ENCODE data around the gene CTXN1.

DNA sequence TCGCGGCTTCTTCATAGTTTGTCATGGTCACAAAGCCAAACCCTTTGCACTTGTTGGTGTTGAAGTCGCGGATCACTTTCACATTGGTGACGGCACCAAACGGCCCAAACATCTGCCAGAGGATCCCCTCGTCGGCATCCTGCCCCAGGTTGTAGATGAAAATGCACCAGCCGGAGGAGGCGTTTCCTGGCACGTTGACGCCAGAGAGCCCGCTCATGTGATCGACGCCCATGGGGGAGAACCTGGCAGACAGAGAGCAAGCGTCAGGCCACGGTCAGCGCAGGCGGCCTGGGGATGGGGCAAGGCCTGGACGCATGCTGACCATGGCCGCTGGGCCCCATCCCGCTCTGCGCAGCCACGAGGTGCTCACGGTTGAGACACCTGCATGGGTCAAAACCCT lies 37.6 kb upstream of the CTXN1 start:
- TF ChIP-seq, protein P1, sequence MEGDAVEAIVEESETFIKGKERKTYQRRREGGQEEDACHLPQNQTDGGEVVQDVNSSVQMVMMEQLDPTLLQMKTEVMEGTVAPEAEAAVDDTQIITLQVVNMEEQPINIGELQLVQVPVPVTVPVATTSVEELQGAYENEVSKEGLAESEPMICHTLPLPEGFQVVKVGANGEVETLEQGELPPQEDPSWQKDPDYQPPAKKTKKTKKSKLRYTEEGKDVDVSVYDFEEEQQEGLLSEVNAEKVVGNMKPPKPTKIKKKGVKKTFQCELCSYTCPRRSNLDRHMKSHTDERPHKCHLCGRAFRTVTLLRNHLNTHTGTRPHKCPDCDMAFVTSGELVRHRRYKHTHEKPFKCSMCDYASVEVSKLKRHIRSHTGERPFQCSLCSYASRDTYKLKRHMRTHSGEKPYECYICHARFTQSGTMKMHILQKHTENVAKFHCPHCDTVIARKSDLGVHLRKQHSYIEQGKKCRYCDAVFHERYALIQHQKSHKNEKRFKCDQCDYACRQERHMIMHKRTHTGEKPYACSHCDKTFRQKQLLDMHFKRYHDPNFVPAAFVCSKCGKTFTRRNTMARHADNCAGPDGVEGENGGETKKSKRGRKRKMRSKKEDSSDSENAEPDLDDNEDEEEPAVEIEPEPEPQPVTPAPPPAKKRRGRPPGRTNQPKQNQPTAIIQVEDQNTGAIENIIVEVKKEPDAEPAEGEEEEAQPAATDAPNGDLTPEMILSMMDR (IDR thresholded peaks at IDR 0.05; ENCODE audit: insufficient read depth, low read depth, low read length), result no peak
- no peak for TF ChIP-seq EZH2 (IDR thresholded peaks at IDR 0.05; ENCODE audit: insufficient read depth, low read length)
